HCEC 1CT (cell line): Measurements from ENCODE around the gene RAB31.
A peak's percentile ranks its signal among the peaks of the same experiment; 100 is the strongest.
"Not testable (repeated sequence)": the region's sequence is repeated elsewhere in the genome, so short reads cannot be mapped to it uniquely, and the experiment has no call there.

Source experiments
- DNase-seq: peaks from one replicate; pipeline ENCODE4 v3.0.0-alpha.2; 2017

RAB31 gene

DNA sequence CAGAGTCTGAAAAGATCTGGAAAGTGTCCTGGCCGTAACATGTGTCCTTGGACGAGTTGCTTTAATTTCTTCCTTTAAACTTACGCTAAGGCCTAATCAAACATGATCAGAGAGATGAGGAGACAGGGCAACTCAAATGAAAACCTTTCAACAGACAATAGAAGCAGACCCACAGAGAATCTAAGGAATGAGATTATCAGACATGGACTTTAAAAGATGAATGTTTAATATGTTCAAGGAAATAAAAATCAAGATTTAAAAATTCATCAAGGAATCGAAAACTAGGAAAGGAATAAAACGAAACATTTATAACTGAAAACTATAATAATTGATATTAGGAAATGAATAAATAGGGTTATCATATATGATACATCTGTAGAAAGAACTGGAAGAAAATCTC lies 55.1 kb downstream of the RAB31 start:
- DNase-seq = no peak

DNA sequence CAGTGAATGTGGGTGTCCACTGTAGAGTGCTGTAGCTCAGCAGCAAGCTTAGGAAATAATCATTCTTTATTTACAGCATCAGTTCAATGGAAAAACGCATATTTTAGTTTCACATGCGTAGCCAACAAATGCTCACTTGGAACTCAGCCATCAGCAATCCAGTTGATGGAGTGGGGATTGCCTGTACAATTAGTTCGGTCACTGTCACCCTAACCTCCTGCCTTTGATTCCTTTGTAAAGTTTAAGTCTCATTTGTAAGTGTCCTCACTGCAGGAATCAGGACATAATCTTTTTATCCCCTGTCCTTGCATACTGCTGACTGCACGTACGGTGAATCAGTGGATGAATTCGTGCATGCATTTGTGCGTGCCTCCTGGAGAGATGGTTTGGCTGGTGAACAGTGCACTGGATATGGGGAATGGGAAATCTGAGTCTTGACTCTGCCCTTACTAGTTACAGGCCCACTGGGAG lies 55.9 kb downstream of the RAB31 start:
- no peak for DNase-seq

DNA sequence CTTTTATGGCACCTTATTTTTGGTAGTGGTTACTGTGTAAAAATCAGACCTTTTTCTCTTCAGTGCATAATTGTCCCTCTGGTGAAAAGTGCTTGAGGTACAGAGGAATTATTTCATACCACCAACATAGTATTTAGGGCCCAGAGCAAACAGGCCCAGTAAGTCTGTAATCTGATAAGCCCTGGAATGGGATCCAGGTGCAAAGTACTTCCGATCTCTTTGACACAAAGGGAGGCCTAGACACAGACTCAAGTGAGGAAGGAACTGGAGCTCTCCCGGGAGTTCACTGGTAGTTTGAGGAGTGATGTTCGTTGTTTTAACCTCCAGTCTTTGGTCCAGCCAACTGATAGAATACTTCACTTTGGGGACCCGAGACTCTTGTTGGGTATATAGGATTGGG lies 57.4 kb downstream of the RAB31 start:
- no peak for DNase-seq

DNA sequence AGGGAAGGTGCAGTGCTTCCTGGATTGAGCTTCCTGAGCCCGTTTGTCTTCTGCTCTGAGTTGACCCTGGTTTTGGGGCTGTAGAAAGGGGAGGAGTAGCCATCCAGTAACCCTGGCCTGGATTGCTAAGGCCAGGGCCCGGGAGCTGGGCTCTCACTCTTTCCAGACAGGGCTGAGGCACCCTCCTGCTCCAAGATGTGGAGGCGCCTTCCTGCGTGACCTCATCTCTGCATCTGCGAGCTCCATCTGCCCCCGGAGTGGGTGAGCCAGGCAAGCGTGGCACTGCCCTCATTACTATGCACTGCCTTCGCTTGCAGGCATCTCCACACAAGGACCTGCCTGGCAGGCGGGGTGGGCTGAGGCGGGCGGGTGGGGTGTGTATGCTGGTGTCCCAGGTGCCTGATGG lies 58.0 kb downstream of the RAB31 start:
- DNase-seq = no peak

DNA sequence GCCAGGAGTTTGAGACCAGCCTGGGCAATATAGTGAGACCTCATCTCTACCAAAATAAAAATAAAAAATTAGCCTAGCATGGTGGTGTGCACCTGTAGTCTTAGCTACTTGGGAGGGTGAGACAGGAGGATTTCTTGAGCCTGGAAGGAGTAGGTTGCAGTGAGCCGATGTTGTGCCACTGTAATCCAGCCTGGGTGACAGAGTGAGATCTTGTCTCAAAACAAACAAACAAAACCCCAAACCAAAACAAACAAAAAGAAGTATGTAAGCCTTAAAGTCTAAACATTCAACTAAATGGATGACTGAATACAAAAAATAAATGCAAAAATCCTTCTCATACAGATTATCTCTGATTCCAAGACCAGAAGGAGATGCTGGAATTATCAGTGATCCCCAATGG lies 58.6 kb downstream of the RAB31 start:
- DNase-seq = no peak

DNA sequence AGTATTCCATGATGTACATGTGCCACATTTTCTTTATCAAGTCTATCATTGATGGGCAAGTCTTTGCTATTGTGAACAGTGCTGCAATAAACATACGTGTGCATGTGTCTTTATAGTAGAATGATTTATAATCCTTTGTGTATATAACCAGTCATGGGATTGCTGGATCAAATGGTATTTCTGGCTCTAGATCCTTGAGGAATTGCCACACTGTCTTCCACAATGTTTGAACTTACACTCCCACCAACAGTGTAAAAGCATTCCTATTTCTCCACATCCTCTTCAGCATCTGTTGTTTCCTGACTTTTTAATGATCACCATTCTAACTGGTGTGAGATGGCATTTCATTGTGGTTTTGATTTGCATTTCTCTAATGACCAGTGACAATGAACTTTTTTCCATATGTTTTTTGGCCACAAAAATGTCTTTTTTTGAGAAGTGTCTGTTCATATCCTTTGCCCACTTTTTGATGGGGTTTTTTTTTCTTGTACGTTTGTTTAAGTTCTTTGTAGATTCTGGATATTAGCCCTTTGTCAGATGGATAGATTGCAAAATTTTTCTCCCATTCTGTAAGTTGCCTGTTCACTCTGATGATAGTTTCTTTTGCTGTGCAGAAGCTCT lies 60.1 kb downstream of the RAB31 start:
- not testable (repeated sequence) for DNase-seq

DNA sequence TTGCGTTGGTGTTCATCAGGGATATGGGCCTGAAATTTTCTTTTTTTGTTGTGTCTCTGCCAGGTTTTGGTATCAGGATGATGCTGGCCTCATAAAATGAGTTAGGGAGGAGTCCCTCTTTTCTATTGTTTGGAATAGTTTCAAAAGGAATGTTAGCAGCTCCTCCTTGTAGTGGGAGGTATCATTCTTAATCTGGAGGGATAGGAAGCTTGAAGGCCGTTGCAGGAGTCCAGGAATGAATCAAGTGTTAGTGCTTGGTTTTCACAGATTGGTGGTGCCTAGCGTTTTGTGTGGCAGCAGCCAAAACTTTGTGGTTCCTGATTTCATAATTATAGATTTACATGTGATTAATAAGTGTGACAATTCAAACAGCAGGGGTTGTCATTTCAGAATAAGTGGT lies 62.0 kb downstream of the RAB31 start:
- DNase-seq = not testable (repeated sequence)

DNA sequence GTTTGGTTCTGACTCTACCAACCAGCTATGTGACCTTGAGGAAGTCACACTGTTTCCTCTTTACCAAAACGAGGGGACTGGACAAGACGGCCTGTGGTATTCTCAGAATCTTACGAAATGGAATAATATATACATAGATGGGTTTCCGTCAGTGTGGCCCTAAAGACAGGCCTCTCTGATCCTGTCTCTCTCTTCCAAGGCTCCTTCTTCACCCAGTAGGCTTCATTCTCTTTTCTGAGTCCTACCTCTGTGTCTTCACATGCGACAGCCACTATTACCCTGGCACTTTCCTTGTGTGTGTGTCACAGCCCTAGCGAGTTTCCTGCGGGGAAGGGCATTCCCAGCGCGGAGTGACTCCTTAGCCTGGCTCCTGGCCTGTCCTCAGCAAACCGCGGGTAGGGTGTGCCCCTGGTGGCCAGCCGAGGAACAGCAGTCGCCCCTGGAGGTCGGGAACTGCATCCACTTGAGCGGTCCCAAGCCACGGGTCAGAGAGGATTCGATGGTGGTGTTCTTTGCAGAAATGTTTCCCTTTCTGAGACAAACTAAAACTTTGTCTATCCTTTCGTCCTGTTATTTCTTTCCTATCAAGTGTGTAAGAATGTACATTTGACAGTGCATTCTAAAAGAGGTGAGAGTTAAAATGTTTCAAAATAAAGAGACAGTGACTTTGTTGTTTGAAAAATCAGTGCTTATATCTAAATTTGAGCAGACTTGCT lies 63.3 kb downstream of the RAB31 start:
- DNase-seq = peak; percentile 64

DNA sequence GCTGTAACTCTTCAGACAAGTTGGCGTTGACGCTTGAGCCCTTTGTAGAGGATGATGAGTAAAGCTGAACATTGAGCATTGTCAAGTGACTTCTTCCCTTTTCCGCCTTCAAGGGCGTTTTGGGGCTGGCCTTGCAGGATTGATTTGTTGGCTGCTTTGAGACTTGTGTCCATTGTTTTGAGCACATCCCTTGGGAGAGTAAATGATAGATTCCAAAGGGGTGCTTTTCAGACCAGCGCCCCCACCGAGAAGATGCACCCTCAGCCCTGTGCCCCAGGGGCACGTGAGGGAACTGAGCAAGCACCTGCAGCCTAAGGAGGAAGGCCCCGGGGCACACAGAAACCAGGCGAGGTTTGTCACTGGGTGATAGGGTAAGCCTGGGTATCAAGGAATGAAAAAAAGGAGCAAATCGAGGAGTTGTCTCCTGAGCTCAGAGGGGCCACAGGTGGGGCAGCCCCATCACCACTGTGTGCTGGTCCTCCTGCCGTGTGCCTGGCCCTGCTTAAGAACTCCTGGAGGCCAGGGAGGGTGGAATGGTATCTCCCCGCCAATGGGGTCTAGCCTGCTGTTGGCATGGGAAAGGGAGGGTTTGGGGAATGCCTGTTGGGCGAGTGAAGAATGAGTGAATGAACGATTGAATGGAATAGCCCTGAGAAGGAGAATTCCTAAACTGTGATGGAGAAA lies 64.0 kb downstream of the RAB31 start:
- no peak for DNase-seq

DNA sequence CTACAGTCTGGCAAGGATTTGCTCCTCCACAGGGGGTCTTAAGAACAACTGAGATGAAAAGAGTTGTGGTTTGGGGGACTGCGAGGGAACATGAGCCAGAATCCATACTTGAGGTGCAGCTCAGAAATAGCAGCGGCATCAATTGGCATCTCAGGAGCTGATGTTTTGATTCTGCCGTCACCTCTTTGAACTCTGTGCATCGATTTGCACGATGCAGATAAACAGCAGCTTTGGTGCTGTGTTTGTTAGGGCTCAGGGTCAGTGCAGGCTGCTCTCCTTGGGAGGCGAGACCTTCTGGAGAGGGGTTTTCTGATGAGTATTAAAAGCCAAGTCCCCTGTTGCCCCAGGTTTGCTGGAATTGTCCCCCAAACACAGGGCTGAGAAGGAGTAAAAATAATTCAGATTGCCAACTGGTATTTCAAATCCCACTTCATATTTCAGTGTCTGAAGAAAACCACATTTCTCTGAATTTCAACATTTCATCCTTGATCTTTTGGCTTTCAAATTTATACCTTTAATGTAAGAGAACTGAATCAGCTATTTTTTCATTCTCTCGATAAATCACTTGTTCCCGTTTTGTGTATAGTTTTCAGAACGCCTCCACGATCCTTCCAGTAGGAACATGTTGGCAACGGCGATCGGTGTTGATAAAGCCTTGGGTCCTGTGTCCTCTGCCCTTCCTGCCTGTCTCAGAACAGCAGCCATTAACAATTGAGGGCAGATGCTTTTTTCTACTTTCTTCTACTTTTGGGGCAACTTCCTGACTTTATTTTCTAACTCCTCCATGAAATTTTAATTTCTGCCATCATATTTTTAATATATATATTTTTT lies 65.0 kb downstream of the RAB31 start:
- no peak for DNase-seq

DNA sequence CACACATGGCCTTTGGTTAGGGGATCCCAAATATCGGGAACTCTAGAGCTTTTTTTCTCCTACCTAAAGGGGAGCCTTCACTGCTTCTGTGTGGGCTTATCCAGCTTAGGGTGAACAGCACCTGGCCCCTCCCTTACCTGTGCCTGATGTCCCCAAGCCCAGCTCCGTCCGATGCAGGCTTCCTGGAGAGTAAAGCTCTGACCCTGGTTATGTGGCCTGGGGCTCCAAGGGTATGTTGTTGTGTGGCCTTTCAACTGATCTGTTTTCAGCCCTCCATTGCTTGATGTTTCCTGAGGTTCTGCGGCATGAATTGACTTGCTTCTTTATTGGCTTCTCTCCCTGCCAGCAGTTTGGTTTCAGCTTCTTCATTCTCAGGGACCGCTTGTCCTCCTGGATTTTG lies 66.0 kb downstream of the RAB31 start:
- DNase-seq = no peak

DNA sequence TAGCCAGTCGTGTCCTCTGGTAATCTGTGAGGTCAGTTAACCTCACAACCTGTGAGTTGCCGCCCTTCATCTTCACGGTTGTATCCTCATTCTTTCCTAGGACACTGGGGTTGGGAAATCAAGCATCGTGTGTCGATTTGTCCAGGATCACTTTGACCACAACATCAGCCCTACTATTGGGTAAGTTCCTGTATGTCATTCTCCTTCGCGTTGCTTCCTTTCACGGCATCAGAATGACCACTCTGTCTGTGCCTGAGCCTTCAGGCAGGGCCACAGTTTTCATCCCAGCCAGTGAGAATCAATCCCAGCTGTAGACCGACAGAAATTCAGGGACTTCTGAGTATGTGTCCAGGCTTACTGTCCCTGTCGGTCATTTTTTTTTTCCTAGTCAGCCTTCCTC lies 67.1 kb downstream of the RAB31 start:
- no peak for DNase-seq

DNA sequence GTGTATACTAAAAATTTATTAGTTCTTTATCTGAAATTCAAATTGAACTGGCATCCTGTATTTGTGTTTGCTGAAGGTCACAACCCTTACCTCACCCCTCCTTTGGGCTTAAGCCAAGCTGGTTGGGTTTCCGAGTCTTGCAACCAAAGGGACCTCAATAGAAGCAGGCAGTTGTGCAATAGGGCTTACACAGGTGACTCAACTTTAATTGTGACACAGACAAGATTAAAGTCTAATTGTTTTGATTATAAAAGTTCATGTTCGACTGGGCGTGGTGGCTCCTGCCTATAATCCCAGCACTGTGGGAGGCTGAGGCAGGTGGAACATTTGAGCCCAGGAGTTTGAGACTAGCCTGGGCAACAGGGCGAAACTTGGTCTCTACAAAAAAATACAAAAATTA lies 71.5 kb downstream of the RAB31 start:
- peak; percentile 32 for DNase-seq

DNA sequence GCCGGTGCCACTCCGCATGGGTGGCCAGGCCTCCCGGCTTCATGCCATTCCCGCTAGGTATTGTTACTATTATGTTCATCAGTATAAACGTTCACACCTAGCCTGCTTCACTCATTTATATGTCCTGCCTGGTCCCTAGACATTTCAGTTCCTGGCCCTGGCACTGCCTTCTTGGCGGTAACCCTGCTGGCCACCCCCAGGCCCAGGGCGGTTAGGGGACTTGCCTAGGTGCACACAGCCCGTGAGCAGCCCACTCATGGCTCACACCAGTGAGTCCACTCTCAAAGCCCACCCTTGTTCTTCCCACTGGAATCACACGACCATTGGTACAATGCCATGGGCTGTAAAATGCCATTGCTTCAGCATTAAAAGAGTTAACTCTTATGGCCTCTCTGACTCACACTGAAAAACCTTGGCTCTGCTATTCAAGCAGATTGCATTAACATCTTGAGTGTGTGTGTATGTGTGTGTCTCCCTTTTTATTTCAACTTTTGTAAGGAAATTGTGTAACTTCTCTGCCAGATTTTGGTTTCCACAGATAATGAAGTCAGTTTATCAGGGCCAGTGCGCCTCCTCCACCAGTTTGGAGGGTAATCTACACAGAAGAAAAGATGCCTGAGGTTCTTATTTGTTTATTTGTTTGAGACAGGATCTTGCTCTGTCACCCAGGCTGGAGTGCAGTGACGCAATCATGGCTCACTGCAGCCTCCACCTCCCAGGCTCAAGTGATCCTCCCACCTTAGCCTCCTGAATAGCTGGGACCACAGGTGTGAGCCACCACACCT lies 74.2 kb downstream of the RAB31 start:
- DNase-seq = peak; percentile 95

DNA sequence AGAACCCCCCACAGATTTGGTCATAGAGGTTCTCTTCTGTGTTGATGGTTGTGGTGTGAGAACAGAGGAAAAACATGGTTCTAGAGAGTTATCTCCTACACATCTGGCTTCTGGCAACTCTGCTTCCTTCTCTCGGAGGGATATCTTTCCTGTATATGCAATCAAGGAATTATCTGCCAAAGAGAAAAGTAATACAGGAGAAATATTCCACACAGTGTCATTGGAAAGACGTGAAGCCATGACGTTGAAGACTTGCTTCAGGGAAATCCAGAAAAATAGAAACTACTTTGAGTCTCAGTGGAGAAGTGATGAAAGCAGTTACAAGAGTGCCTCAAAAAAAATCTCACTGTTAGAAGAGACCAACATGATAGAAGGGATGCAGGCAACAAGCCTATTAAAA lies 78.5 kb downstream of the RAB31 start:
- no peak for DNase-seq

DNA sequence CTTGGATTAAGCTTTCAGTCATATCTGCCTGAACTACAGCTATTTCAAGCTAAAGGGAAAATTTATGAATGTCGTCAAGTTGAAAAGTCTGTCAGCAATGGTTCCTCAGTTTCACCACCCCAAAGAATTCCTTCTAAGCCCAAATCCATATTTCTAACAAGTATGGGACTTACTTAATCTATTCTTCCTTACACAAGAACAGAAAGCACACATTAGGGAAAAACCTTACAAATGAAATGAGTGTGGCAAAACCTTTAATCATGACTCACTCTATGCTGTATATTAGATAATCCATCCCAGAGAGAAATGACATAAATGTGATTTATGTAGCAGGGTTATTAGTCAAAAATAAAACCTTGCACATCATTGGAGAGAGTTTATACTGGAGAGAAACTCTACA lies 78.9 kb downstream of the RAB31 start:
- peak; percentile 72 for DNase-seq

DNA sequence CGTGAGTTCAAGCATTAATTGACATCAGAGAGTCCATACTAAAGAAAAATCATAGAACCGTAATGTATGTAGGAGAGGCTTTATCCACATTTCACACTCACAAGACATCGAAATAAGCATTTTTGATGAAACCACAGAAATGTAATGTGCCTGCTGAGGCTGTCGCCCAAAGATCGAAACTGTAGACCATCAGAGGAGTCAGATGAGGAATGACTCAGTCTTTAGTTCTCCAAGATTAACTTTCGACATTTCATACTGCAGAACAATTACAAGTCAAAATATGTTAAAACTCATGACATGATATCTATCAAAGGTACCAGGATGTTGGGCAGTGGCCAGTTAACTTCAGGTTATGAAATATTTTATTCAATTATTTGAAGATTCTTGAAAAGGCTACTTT lies 79.6 kb downstream of the RAB31 start:
- peak; percentile 82 for DNase-seq

DNA sequence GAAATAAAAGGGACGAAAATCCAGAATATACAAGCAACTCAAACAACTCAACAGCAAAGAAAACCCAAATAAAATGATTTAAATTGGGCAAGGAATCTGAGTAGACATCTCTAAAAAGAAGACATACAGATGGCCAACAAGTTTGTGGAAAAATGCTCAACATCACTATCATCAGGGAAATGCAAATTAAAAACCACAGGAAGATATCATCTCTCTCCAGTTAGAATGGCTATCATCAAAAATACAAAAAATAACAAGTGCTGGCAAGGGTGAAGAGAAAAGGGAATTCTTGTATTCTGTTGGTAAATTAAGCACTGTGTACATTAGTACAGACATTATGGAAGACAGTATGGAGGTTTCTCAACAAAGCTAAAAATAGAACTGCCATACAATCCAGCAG lies 80.0 kb downstream of the RAB31 start:
- no peak for DNase-seq

DNA sequence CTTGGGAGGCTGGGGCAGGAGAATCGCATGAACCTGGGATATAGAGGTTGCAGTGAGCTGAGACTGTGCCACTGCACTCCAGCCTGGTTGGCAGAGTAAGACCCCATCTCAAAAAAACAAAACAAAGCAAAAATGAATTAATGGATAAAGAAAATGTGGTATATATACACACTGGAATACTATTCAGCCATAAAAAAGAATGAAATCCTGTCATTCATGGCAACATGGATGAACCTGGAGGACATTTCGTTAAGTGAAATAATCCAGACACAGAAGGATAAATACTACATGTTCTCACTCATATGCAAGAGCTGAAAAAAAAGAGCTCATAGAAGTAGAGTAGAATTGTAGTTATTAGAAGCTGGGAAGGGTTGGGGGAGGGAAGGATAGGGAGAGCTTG lies 80.8 kb downstream of the RAB31 start:
- no peak for DNase-seq

DNA sequence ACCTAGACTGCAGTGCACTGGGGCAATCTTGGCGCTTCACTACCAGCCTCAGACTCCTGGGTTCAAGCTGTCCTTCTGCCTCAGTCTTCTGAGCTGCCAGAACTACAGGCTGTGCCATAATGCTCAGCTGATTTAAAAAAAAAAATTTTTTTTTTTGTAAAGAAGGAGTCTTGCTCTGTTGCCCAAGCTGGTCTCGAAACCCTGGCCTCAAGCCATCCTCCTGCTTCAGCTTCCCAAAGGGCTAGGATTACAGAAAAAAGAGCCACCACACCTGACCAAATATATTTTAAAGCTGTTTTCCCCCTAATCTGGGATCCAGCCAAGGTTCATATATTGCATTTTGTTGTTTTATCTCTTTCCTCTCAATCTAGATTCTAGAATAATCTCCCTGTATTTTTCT lies 82.2 kb downstream of the RAB31 start:
- no peak for DNase-seq

DNA sequence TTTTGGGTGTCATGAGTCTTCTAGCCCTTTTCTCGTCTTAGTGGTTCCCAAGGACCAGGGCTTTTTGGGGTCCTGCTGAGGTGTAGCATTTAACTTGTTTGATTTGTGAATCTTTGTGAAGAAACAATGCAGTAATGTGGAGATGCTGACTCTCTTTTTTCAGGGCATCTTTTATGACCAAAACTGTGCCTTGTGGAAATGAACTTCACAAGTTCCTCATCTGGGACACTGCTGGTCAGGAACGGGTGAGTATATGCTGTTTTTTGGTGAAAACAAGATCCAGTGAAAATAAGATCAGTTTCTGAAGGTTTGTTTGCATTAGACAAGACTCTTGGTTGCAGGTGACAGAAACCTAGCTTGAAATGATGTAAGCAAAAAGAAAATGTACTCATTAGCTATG lies 83.9 kb downstream of the RAB31 start:
- no peak for DNase-seq

DNA sequence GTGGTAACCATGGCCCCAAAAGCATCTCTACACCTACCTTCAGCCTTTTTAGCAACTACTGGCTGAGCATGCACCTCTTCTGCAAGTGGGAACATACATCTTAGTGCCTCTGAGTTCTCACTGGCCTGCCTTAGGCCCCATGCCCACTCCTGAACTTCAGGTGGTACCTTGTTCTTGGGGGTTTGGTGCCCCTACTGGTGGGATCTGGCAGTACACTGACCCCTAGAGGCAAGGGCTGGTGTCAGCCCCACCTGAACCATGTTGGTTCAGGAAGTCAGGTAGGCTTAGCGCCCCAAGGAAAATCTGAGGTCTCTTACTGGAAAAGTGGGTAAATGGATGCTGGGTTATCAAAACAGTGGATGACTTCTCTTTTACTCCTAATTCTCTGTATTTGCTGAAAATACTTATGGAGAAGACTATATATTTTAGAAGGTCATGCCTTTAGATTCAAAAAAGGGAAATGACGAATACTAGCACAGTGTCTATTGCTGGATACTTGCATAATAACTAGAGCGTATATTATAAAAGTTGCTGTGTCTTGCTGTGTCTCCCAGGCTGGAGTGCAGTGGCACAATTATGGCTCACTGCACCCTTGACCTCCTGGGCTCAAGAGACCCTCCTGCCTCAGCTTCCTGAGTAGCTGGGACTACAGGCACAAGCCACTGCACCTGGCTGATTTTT lies 84.6 kb downstream of the RAB31 start:
- no peak for DNase-seq
